Stimulated activated memory B cell treated with anti-CD40 and anti-IgM and Interleukin-4, amounts not matched to agents 10 μg/mL and 1 μg/mL and 100 μg/mL, for 72 hours (primary cell): ENCODE results near the gene EXOC3.

Source experiments
- ATAC-seq: fragments of 150-1000 bp; cut with Tn5 transposase; 2 replicates; pipeline ENCODE4 v1.10.0; 2021
- H3K27ac Mint-ChIP-seq: one replicate; pipeline ENCODE4 v1.8.0; 2022; ENCODE audit warnings: mild to moderate bottlenecking, mixed read lengths
- H3K27me3 Mint-ChIP-seq: one replicate; pipeline ENCODE4 v1.8.0; 2022; ENCODE audit warnings: mixed read lengths
- H3K36me3 Mint-ChIP-seq: one replicate; pipeline ENCODE4 v1.8.0; 2022; ENCODE audit warnings: mixed read lengths
- H3K4me1 Mint-ChIP-seq: one replicate; pipeline ENCODE4 v1.8.0; 2022; ENCODE audit warnings: mixed read lengths
- H3K4me3 Mint-ChIP-seq: one replicate; pipeline ENCODE4 v1.8.0; 2022; ENCODE audit warnings: mild to moderate bottlenecking, moderate library complexity, mixed read lengths
- H3K9me3 Mint-ChIP-seq: one replicate; pipeline ENCODE4 v1.8.0; 2022; ENCODE audit warnings: mixed read lengths

Gene EXOC3

DNA sequence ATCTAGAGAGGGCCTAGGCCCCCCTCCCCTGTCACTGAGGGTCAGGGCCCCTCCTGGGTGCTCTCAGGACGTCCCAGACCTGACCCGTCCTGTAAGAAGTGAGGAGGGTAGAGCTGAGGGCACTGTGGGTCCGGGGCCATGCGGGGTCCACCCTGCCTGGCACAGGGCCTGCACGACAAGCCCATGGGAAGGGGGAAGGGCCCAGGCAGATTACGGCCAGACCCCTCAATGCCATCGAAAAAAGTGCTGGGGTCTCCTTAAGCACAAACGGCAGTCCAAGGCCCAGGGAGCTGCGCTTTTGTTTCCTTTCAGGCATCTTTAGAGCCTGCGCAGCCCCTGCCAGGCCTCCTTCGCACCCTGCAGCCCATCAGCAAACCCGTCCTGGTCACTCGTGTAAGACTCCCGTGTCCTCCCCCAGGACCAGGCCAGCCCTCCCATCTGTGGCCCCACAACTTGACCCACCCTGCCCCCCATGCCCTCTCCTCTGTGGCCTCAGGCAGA is 4.4 kb upstream of the EXOC3 start:
- no peaks in the 10 kb centered on the region for H3K9me3 Mint-ChIP-seq
- peaks cover 23% of the 10 kb centered on the region for H3K36me3 Mint-ChIP-seq
- H3K4me3 Mint-ChIP-seq: no peak overlapping the region
- H3K27ac Mint-ChIP-seq: no peak overlapping the region
- H3K27me3 Mint-ChIP-seq: peaks cover 22% of the 10 kb centered on the region
- ATAC-seq: no peak
- H3K4me1 Mint-ChIP-seq: peaks cover 35% of the 10 kb centered on the region

DNA sequence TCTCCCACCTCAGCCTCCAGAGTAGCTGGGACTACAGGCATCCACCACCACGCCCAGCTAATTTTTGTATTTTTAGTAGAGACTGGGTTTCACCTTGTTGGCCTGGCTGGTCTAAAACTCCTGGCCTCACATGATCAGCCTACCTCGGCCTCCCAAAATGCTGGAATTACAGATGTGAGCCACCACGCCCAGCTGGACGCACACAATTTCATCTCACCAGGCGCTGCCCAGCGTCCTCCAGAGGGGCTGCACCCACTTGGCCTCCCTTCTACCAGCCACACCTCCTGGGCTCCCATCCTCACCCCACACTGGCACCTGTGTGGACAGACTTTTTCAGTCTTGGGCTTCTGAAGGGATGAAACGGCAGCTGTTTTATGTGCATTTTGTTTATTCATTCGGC is 3.8 kb upstream of the EXOC3 start:
- Mint-ChIP-seq H3K4me1 (peaks cover 42% of the 10 kb centered on the region), H3K36me3 (peaks cover 18% of the 10 kb centered on the region), H3K9me3 (no peaks in the 10 kb centered on the region), H3K27ac (peak overlapping the region; percentile 48), H3K27me3 (peaks cover 15% of the 10 kb centered on the region), H3K4me3 (no peak overlapping the region)
- ATAC-seq: no peak

DNA sequence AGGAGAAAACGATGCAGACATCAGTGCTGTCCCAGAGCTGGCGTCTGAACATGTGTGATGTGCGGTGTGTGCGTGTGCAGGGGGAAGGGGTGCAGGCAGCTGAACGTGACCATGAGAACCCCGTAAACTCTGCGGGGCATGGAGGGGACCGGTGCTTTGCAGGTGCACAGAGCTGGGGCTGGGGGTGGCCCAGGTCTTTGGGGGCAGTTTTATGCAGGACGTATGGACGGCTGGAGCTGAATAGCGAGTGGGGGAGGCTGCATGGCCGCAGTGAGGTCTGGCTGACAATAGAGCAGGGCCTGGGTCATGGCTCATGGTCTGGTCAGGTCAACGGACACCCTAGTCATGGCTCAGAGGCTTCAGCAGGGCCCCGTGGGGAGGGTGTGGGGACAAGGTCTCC is 3.3 kb upstream of the EXOC3 start:
- no peaks in the 10 kb centered on the region for H3K9me3 Mint-ChIP-seq
- no peak overlapping the region for H3K4me3 Mint-ChIP-seq
- no peak for ATAC-seq
- peak overlapping the region; percentile 48 for H3K27ac Mint-ChIP-seq
- peaks cover 18% of the 10 kb centered on the region for H3K36me3 Mint-ChIP-seq
- H3K4me1 Mint-ChIP-seq: peaks cover 46% of the 10 kb centered on the region
- peaks cover 11% of the 10 kb centered on the region for H3K27me3 Mint-ChIP-seq

DNA sequence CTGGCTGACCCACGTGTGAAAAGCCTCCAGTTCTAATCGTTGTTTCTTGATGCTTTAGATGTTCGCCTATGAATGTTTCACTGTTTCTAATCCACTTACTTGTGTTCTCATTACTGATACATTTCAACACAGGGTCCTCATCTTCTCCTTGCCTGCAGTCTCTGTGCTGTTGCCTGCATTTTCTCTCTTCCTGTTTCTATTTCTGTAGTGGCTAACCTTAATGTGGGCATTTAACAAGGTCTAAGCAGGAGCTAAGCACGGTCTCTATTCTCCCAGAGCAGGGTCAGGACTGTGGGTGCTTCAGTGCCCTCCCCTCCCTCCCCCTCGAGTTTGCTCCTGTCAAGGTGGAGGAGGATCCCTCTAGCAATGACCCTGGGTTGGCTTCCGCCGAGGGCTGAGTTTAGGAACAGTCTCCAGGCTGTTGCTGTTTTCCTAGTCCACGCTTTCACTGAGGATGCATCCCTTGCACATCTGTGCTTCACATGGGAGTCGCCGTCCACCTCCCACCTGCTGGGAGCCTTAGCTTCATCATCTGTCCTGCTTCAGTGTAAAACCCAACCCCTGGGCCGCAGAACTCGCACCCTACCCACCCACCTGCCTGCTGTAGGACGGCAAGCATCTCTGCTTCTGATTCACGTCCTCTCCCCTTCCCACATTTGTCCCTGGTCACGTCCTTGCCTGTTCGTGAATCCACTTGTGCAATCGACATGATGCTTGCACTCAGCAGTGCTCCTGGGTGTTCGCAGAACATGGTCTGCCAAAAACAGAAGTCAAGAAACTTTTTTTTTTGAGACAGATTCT is 2.4 kb upstream of the EXOC3 start:
- Mint-ChIP-seq H3K4me3 (peak overlapping the region; percentile 30), H3K36me3 (peaks cover 14% of the 10 kb centered on the region), H3K4me1 (peaks cover 56% of the 10 kb centered on the region), H3K27ac (peak overlapping the region; percentile 95), H3K9me3 (no peaks in the 10 kb centered on the region), H3K27me3 (peaks cover under 1% of the 10 kb centered on the region)
- no peak for ATAC-seq

DNA sequence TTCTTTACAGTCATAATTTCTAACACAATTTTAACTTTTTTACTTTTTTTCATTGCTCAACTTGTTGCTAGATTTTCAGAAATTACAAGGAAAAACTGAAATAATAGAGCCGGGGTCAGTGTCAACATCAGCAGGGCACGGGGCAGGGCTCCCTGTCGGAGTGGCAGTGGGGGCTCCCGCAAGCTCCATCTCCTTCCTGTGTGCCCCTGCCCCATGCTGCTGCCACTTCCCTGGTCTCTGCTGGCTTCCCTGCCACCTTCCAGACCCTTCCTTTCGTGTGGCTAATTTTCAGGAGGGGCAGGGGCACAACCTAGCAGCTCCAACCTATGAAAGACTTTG is 1.0 kb upstream of the EXOC3 start:
- Mint-ChIP-seq H3K4me1 (peaks cover 69% of the 10 kb centered on the region), H3K36me3 (peaks cover 23% of the 10 kb centered on the region), H3K9me3 (no peaks in the 10 kb centered on the region), H3K27ac (peak overlapping the region; percentile 95), H3K4me3 (peak overlapping the region; percentile 99), H3K27me3 (no peaks in the 10 kb centered on the region)
- ATAC-seq: no peak

DNA sequence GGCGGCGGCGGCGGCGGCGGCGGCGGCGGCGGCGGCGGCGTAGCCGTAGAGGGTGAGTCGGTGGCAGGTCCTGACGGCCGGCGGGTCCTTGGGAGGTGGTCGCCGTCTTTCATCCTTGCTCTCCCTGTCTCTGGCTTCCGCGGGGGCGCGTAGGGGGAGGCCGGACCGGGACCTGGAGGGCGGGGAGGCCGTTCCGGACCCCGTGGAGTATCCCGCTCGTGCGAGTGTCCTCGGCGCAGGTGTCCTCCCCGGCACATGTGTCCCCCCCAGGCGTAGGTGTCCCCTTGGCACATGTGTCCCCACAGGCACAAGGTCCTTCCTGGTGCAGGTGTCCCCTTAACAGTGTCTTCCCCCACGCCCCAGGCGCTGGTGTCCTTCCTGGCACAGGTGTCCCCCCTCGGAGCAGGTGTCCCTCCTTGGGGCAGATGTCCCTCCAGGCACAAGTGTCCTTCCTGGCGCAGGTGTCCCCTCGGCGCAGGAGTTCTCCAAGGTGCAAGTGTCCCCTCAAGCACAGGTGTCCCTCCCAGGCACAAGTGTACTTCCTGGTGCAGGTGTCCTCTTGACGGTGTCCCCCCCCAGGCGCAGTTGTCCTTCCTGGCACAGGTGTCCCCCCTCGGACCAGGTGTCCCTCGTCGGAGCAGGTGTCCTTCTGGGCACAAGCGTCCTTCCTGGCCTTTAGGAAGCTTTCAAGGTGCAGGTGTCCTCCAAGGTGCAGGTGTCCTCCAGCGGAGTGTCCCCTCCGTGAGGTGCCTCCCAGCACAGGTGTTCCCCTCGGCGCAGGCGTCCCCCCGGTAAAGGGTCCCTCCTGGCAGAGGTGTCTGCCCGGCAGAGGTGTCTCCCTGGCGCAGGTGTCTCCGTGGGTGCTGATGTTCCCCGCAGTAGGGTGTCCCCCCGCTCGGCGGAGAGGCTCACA is 519 bp downstream of the EXOC3 start:
- peaks cover 39% of the 10 kb centered on the region for H3K36me3 Mint-ChIP-seq

DNA sequence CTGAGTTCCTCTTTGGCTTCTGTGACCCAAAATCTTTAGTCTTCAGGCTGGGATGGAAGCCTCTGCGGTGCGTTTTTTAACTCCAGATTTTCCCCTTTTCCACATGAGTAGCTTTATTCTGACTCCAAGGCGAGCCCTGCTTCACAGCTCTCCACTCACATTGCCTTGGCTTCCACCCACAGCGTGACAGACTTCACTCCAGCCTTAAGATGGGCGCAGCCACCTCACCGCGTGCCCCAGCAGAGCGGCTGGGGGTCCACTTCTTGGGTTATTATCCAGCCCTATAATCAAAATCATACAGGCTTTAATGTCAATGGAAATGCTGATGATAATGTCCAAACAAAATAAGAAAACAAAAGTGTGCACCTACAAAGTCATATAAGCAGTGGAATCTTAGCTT is 1.2 kb downstream of the EXOC3 start:
- Mint-ChIP-seq H3K4me1 (peaks cover 89% of the 10 kb centered on the region), H3K27me3 (no peaks in the 10 kb centered on the region), H3K4me3 (peak overlapping the region; percentile 99), H3K36me3 (peaks cover 46% of the 10 kb centered on the region), H3K27ac (peak overlapping the region; percentile 95), H3K9me3 (no peaks in the 10 kb centered on the region)
- no peak for ATAC-seq

More for the DNA sequence above, 519 bp downstream of the EXOC3 start:
- Mint-ChIP-seq H3K27me3 (no peaks in the 10 kb centered on the region), H3K4me3 (peak overlapping the region; percentile 99), H3K27ac (peak overlapping the region; percentile 95), H3K4me1 (peaks cover 85% of the 10 kb centered on the region), H3K9me3 (no peaks in the 10 kb centered on the region)
- peak; percentile 56 for ATAC-seq

DNA sequence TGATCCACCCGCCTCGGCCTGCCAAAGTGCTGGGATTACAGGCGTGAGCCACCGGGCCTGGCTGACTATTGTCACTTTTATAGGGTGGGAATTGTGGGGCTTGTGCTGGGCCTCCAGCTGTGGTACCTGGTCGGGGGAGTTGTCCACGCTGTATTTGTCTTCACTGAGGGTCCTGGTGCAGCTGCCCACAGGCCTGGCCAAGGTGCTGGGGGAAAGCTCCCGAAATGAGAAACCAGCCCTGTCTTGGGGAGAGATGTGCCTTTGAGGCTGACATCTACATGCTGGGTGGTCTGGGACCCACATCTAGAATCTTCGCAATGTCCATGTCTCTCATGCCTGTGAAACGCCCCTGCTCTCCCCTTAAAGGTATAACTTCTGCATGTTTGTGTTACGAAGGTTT is 2.6 kb downstream of the EXOC3 start:
- Mint-ChIP-seq H3K4me1 (peaks cover 76% of the 10 kb centered on the region), H3K36me3 (peaks cover 60% of the 10 kb centered on the region), H3K27me3 (no peaks in the 10 kb centered on the region), H3K4me3 (no peak overlapping the region), H3K9me3 (peaks cover 3% of the 10 kb centered on the region), H3K27ac (peak overlapping the region; percentile 21)
- ATAC-seq: no peak

DNA sequence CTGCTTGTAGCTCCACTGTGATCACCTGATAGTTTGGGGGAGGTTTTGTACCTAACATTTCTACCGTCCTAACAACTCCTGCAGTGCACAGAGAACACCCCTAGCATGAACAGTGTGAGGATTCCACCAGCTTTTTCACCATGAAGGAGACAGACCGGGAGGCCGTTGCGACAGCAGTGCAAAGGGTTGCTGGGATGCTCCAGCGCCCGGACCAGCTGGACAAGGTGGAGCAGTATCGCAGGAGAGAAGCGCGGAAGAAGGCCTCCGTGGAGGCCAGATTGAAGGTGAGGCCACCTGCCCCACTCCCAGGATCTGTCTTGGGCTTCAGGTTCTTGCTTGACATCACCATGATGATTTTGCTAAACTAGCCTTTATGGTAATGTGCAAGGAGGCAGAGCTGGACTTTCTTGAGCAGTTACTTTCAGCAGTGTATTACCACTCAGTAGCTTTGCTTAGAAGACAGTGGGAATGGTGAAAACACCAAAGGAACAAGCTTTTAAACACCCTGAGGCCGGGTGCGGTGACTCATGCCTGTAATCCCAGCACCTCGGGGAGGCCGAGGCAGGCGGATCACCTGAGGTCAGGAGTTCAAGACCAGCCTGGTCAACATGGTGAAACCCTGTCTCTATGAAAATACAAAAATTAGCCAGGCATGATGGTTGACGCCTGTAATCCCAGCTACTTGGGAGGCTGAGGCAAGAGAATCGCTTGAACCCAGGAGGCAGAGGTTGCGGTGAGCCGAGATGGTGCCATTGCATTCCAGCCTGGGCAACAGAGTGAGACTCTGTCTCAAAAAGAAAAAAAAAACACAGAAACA is 3.3 kb downstream of the EXOC3 start:
- H3K4me3 Mint-ChIP-seq: no peak overlapping the region
- peaks cover 69% of the 10 kb centered on the region for H3K4me1 Mint-ChIP-seq
- peak overlapping the region; percentile 28 for H3K27ac Mint-ChIP-seq
- H3K27me3 Mint-ChIP-seq: no peaks in the 10 kb centered on the region
- no peak for ATAC-seq
- peaks cover 7% of the 10 kb centered on the region for H3K9me3 Mint-ChIP-seq
- H3K36me3 Mint-ChIP-seq: peaks cover 66% of the 10 kb centered on the region

DNA sequence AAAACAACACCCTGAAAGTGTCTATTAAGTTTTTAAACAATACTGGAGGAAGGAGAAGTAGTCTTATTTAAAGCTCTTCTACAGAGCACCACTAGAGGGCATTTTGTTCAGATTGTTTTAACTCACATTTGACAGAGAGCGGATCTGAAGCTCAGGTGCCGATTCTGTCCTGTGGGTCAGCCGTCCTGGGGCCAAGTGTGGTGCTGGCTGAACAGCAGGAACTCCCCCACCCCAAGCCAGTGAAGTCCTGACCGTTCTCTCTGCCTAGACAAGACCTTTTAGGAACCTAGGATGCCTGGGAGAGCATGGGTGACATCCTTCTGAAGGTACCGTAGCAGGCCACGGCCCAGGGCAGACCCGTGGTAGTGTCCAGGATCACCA is 3.9 kb downstream of the EXOC3 start:
- Mint-ChIP-seq H3K27ac (peak overlapping the region; percentile 28), H3K9me3 (peaks cover 10% of the 10 kb centered on the region), H3K4me1 (peaks cover 64% of the 10 kb centered on the region), H3K27me3 (no peaks in the 10 kb centered on the region), H3K36me3 (peaks cover 72% of the 10 kb centered on the region), H3K4me3 (no peak overlapping the region)
- no peak for ATAC-seq

DNA sequence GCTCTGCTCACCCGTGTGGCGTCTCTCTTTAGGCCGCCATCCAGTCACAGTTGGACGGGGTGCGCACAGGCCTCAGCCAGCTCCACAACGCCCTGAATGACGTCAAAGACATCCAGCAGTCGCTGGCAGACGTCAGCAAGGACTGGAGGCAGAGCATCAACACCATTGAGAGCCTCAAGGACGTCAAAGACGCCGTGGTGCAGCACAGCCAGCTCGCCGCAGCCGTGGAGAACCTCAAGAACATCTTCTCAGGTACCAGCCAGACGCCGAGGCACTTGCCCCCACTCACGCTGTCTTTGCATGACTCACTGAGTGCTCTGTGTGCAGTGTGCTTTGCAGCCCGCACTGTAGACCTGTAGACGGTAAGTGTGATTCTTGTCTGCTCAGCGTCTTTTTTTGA is 4.5 kb downstream of the EXOC3 start:
- H3K27me3 Mint-ChIP-seq: no peaks in the 10 kb centered on the region
- peak overlapping the region; percentile 28 for H3K27ac Mint-ChIP-seq
- H3K4me1 Mint-ChIP-seq: peaks cover 58% of the 10 kb centered on the region
- peaks cover 15% of the 10 kb centered on the region for H3K9me3 Mint-ChIP-seq
- H3K4me3 Mint-ChIP-seq: no peak overlapping the region
- no peak for ATAC-seq
- H3K36me3 Mint-ChIP-seq: peaks cover 79% of the 10 kb centered on the region

DNA sequence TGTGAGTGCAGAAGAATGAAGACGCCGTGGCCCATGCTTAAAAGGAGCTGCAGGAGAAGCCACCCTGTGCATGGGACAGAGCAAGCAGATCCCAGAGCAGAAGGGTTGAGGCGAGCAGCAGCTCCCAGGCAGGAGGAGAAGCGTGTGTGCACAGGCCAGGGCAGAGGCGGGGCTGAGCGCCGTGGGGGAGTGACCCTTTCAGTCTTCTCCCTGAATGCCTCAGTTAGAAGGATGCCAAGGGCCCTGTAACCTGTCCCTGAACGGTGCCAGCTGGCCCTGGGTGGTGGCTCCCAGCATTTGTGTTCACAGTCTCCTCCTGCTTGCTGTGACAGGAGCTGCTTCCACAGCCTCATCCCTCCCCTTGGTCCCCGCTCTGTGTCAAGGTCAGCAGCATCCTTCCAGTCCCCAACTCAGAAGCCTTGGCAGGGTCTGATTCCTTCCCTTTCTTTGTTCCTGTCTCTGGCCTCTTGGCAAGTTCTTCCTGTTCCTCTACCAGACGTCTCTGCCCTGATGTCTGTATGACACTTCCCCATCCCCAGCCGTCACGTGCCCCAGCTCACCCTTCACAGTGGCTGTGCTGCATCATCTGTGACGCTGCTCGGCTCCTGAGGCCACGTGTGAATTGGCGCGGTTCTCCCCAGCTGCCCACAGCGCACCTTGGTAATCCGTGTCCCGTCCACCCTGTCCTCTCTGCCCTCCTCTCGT is 5.2 kb downstream of the EXOC3 start:
- peaks cover 22% of the 10 kb centered on the region for H3K9me3 Mint-ChIP-seq
- ATAC-seq: peak; percentile 71
- no peak overlapping the region for H3K27ac Mint-ChIP-seq
- peaks cover 57% of the 10 kb centered on the region for H3K4me1 Mint-ChIP-seq
- no peaks in the 10 kb centered on the region for H3K27me3 Mint-ChIP-seq
- H3K36me3 Mint-ChIP-seq: peaks cover 86% of the 10 kb centered on the region
- no peak overlapping the region for H3K4me3 Mint-ChIP-seq

DNA sequence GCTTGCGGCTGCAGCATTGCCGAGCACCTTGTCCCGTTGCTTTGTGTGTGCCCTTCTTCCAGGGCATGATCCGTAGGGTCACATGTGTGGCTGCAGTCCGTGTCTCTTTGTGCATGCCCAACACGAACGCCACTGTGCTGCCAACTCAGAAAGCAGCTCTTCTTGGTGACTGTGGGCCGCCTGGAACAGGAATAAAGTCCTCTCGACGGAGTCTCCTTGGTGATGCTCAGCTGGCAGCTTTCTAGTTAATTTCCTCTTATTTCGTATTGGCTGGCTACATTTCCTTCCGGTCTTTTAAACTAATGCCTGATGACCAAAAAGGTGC is 5.8 kb downstream of the EXOC3 start:
- Mint-ChIP-seq H3K36me3 (peaks cover 91% of the 10 kb centered on the region), H3K4me1 (peaks cover 58% of the 10 kb centered on the region), H3K4me3 (no peak overlapping the region), H3K27me3 (no peaks in the 10 kb centered on the region), H3K9me3 (peaks cover 24% of the 10 kb centered on the region), H3K27ac (no peak overlapping the region)
- ATAC-seq: no peak

DNA sequence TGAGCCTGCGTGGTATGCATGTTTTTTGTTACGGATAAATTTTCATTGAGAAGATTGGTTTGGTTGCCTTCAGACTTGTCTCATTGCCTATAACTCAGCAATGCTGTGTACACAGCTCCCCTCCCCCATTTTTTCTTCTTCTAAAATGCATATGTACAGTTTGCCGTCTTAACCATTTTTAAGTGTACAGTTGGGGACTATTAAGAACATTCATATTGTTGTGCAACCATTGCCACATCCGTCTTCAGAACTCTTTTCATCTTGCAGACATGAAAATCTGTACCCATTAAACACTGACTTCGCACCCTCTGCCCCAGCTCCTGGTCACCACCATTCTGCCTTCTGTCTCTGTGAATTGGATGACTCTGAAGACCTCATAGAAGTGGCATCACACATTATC is 6.2 kb downstream of the EXOC3 start:
- Mint-ChIP-seq H3K9me3 (peaks cover 24% of the 10 kb centered on the region), H3K4me1 (peaks cover 55% of the 10 kb centered on the region), H3K27me3 (no peaks in the 10 kb centered on the region), H3K27ac (no peak overlapping the region), H3K4me3 (no peak overlapping the region), H3K36me3 (peaks cover 94% of the 10 kb centered on the region)
- no peak for ATAC-seq
